GM12878 (cell line): ENCODE data around the gene GALK1. TPM values are rescaled to one million over a fixed set of nuclear protein-coding genes. Genes with fewer than 3 reads are reported as not detected.

Experiments
- ATAC-seq: fragments of 200-7000 bp; cut with Tn5 transposase; 3 replicates; pipeline ENCODE4 v1.9.1; 2020; ENCODE audit warnings: mild to moderate bottlenecking, moderate library complexity
- BruUV-seq: library from RNA; stranded (reverse); fragments of 400-500 nt; replicated peaks from 2 replicates; lab custom pipeline; 2021; lab: Mats Ljungman, UMichigan
- CTCF ChIA-PET: fragments of 300-600 bp; sonication (Branson Sonifier 250); formaldehyde crosslinking; extraction: SDS; loops from one replicate; lab custom pipeline; 2021; ENCODE audit warnings: inconsistent platforms; lab: Yijun Ruan, JAX
- POLR2A ChIA-PET: fragments of 350-600 bp; formaldehyde crosslinking; extraction: SDS; loops from one replicate; lab custom pipeline; 2021; ENCODE audit warnings: inconsistent platforms; lab: Charles Lee
- RAD21 ChIA-PET: fragments of 300-600 bp; sonication (Branson Sonifier 250); formaldehyde crosslinking; loops from one replicate; lab custom pipeline; 2023; ENCODE audit warnings: antibody characterized with exemption; ENCODE audit not compliant: unreplicated experiment; lab: Charles Lee
- SMC1A ChIA-PET: fragments of 300-600 bp; sonication (Branson Sonifier 250); formaldehyde crosslinking; loops from one replicate; lab custom pipeline; 2023; ENCODE audit not compliant: unreplicated experiment, uncharacterized antibody; lab: Charles Lee
- DNase-seq: peaks from one replicate; pipeline ENCODE4 v3.0.0-alpha.2; 2011; ENCODE audit warnings: low read depth, low spot score
- FAIRE-seq: peaks from 3 replicates; lab custom pipeline; 2011; peaks lifted over from hg19 to GRCh38; lab: Jason Lieb, UNC
- H2AFZ ChIP-seq: 2 replicates; pipeline ENCODE4 v1.6.0; 2011; ENCODE audit warnings: low read depth, low read length, control low read depth; ENCODE audit not compliant: control insufficient read depth
- H3K27ac ChIP-seq: 2 replicates; pipeline ENCODE4 v1.5.1; 2011; ENCODE audit warnings: control low read depth; ENCODE audit not compliant: control insufficient read depth, insufficient read depth
- H3K27me3 ChIP-seq, 2 experiments: replicated peaks in 1 of 2; 2 replicates each; pipeline versions ENCODE4 v1.6.0 to v1.6.1; 2011; ENCODE audit warnings: low read length in 1 of 2; ENCODE audit not compliant: control insufficient read depth in 2 of 2, insufficient read depth in 2 of 2
- H3K36me3 ChIP-seq, 2 experiments: 2 replicates each; pipeline ENCODE4 v1.5.1; 2011; ENCODE audit warnings: low read length in 1 of 2; ENCODE audit not compliant: control insufficient read depth in 2 of 2, insufficient read depth in 2 of 2
- H3K4me1 ChIP-seq: 2 replicates; pipeline ENCODE4 v1.6.1; 2011; ENCODE audit warnings: mild to moderate bottlenecking, low read length, moderate library complexity, mixed read lengths; ENCODE audit not compliant: control insufficient read depth, insufficient read depth
- H3K4me2 ChIP-seq: 2 replicates; pipeline ENCODE4 v1.6.0; 2011; ENCODE audit warnings: control low read depth; ENCODE audit not compliant: control insufficient read depth, insufficient read depth
- H3K4me3 ChIP-seq: fragments of 200-600 bp; sonication (generic); 2 replicates; pipeline ENCODE4 v1.5.1; 2016
- H3K79me2 ChIP-seq: 2 replicates; pipeline ENCODE4 v1.6.0; 2011; ENCODE audit warnings: low read length; ENCODE audit not compliant: control insufficient read depth, insufficient read depth
- H3K9ac ChIP-seq: 2 replicates; pipeline ENCODE4 v1.8.0; 2011; ENCODE audit warnings: low read length, control low read depth, mixed read lengths; ENCODE audit not compliant: control insufficient read depth, insufficient read depth
- H3K9me3 ChIP-seq: replicated peaks from 3 replicates; pipeline ENCODE4 v1.5.1; 2011; ENCODE audit warnings: mild to moderate bottlenecking, low read length; ENCODE audit not compliant: control insufficient read depth, insufficient read depth
- H4K20me1 ChIP-seq: 2 replicates; pipeline ENCODE4 v1.6.0; 2011; ENCODE audit not compliant: control insufficient read depth, insufficient read depth
- ASH2L ChIP-seq: fragments of 300-600, 200-600 bp; sonication (generic); IDR thresholded peaks from 2 replicates; pipeline ENCODE4 v1.6.1; 2017; ENCODE audit warnings: low read depth, mild to moderate bottlenecking, borderline replicate concordance
- CHD1 ChIP-seq: IDR thresholded peaks from 2 replicates; pipeline ENCODE4 v1.6.1; 2012; ENCODE audit warnings: low read depth, low read length, improper control_type of control experiment
- NFIC ChIP-seq: IDR thresholded peaks from 2 replicates; pipeline ENCODE4 v1.6.1; 2012; ENCODE audit warnings: low read depth, mild to moderate bottlenecking, inconsistent platforms, low read length, moderate library complexity
- PAX8 ChIP-seq: fragments of 450-650 bp; IDR thresholded peaks from 2 replicates; pipeline ENCODE4 v1.6.1; 2017; ENCODE audit warnings: mild to moderate bottlenecking, moderate library complexity
- RAD21 ChIP-seq: IDR thresholded peaks from 2 replicates; pipeline ENCODE4 v1.6.1; 2011; ENCODE audit warnings: mild to moderate bottlenecking, low read depth, low read length, moderate library complexity; ENCODE audit not compliant: insufficient read depth
- SIN3A ChIP-seq: IDR thresholded peaks from 2 replicates; pipeline ENCODE4 v1.6.1; 2012; ENCODE audit warnings: low read depth, low read length, improper control_type of control experiment
- SMAD1 ChIP-seq: fragments of 450-650 bp; IDR thresholded peaks from 2 replicates; pipeline ENCODE4 v1.6.1; 2018; ENCODE audit warnings: mild to moderate bottlenecking, low read depth; ENCODE audit not compliant: partially characterized antibody
- SMAD5 ChIP-seq: IDR thresholded peaks from 2 replicates; pipeline ENCODE4 v1.6.1; 2016; ENCODE audit warnings: antibody characterized with exemption, low read depth
- SMARCA5 ChIP-seq: fragments of 450-650 bp; IDR thresholded peaks from 2 replicates; pipeline ENCODE4 v1.6.1; 2017; ENCODE audit warnings: mild to moderate bottlenecking
- SP1 ChIP-seq: IDR thresholded peaks from one replicate; pipeline ENCODE4 v1.6.1; 2011; ENCODE audit warnings: low read depth, low read length
- SREBF1 ChIP-seq: IDR thresholded peaks from 2 replicates; pipeline ENCODE4 v1.6.1; 2012; ENCODE audit warnings: mild to moderate bottlenecking, low read length
- ZNF24 ChIP-seq: fragments of 450-650 bp; IDR thresholded peaks from 2 replicates; pipeline ENCODE4 v1.6.1; 2017; ENCODE audit warnings: antibody characterized with exemption, mild to moderate bottlenecking
- WGBS: methylation state at CpG from one replicate; pipeline ENCODE4 v1.1.6; 2016; ENCODE audit warnings: low lambda C conversion rate; ENCODE audit not compliant: insufficient replicate concordance, insufficient coverage; ENCODE audit errors: missing lambda C conversion rate; 5-methylcytosine and 5-hydroxymethylcytosine counted together
- in situ Hi-C: fragments of 300-500 bp; cut with MboI; formaldehyde crosslinking; loops from 9 replicates; pipeline ENCODE4 v1.14.3; 2018; ENCODE audit warnings: mixed read lengths
- intact Hi-C: fragments of 100-400 bp; cut with micrococcal nuclease; formaldehyde crosslinking; loops from one replicate; pipeline ENCODE4 v1.14.2; 2022; ENCODE audit not compliant: unreplicated experiment
- polyA plus RNA-seq, 11 experiments: library from polyadenylated mRNA; depleted of rRNA in 4 of 11; unstranded in 6 of 11; stranded (reverse) in 5 of 11; fragments of >200 nt; fragmentation: Nextera tagmentation in 4 of 11; fragmentation: Illumina TruSeq in 1 of 11; extraction: Ambion mirVana in 4 of 11; extraction: Trizol in 1 of 11; gene quantifications; 1 replicate in 1 of 11; 2 replicates in 10 of 11; pipeline versions ENCODE4 v1.2.1 to v1.2.3, GENCODE V29; 2011 to 2016; ENCODE audit warnings: inconsistent platforms in 2 of 11, missing spikeins in 2 of 11, low read depth in 1 of 11
- total RNA-seq, 4 experiments: library from RNA; depleted of rRNA in 3 of 4; stranded (reverse); fragments of >200 nt in 3 of 4; fragmentation: Illumina TruSeq in 1 of 4; extraction: Trizol in 1 of 4; gene quantifications; 2 replicates each; pipeline versions ENCODE4 v1.2.1 to v1.2.3, GENCODE V29; 2013 to 2021
- TF ChIP-seq, protein P1 (sequence below): fragments of 450-650 bp; IDR thresholded peaks from 2 replicates; pipeline ENCODE4 v1.6.1; 2016; ENCODE audit warnings: mild to moderate bottlenecking, moderate library complexity, borderline replicate concordance
- TF ChIP-seq, protein P2 (sequence below): fragments of 150-350 bp; IDR thresholded peaks from 2 replicates; pipeline ENCODE4 v1.6.1; 2014; ENCODE audit warnings: mild to moderate bottlenecking, low read depth, low read length
- TF ChIP-seq, protein P3 (sequence below): fragments of 450-650 bp; IDR thresholded peaks from 2 replicates; pipeline ENCODE4 v1.6.1; 2017; ENCODE audit warnings: mild to moderate bottlenecking, moderate library complexity

The GALK1 gene
- total and polyA plus RNA-seq, 10 of the 15 experiments (the other 5 are each of a cell fraction or from before 2014, with no cell fraction given): 0.21 to 43.8 (median 21.4) TPM

DNA sequence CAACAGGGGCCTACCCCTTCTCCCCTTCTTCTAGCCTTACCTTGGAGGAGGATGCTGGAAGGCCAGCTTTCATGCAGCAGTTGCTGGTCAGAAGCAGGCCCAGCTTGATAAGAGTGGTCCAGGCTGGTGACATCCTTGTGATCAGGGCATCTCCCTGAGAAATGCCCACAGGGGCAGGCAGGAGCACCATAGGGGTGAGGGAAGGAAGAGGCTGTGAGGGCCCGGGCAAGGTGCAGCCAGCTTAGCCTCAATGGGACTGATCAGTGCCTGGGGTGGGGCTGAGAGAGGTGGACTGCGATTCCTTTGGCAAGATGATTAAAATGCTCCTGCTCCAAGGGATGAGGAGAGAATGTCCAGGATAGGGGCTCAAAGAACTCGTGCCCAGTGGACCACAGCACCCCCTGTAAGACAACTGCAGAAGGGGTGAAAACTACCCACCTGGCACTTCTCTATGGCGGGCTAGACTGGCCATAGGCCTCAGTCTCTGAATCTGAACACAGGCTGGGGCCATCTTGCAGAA, 9.5 kb upstream of the GALK1 start:
- Histone ChIP-seq H4K20me1 (peaks cover 10% of the 10 kb centered on the region), H2AFZ (no peak overlapping the region), H3K9me3 (no peaks in the 10 kb centered on the region), H3K4me3 (no peak overlapping the region), H3K79me2 (peaks cover 29% of the 10 kb centered on the region), H3K36me3 (peaks cover 0 to 18% of the 10 kb centered on the region in 2 experiments), H3K27ac (no peak overlapping the region), H3K4me2 (no peak overlapping the region), H3K27me3 (no peaks in the 10 kb centered on the region), H3K9ac (no peak overlapping the region), H3K4me1 (no peaks in the 10 kb centered on the region; the same call in 1 of the 2 replicates)
- ATAC-seq: peak; percentile 1; the same call in 1 of the 3 replicates
- intact Hi-C loops (no loop called here), in situ Hi-C loops (no loop called here)
- CTCF ChIA-PET: interaction anchor here (1.0 to 5.4 kb wide), 4 partner anchors 9 to 87 kb away, joined by 4 to 32 read pairs (median 18); partner anchors contain the start of gene GALK1
- no peak for FAIRE-seq
- RAD21 ChIA-PET: no interaction called here
- 98% methylated on average over 4 of the region's 4 CpGs for WGBS
- SMC1A ChIA-PET: no interaction called here
- BruUV-seq: no TSS peak
- no peak for DNase-seq
- POLR2A ChIA-PET: interaction anchor here (1.2 to 5.3 kb wide), 3 partner anchors 9 to 21 kb away, joined by 3 to 40 read pairs (median 5); partner anchors contain the start of gene GALK1
- TF ChIP-seq NFIC: peak; percentile 2; the same call in 1 of the 2 replicates
- 0 out of 2 replicates have a peak, but pooled peaks have one; percentile 3 for TF ChIP-seq SMAD5
- no peak for TF ChIP-seq ASH2L
- no peak for TF ChIP-seq SP1
- TF ChIP-seq CHD1: no peak
- TF ChIP-seq RAD21: no peak
- TF ChIP-seq, protein P1, sequence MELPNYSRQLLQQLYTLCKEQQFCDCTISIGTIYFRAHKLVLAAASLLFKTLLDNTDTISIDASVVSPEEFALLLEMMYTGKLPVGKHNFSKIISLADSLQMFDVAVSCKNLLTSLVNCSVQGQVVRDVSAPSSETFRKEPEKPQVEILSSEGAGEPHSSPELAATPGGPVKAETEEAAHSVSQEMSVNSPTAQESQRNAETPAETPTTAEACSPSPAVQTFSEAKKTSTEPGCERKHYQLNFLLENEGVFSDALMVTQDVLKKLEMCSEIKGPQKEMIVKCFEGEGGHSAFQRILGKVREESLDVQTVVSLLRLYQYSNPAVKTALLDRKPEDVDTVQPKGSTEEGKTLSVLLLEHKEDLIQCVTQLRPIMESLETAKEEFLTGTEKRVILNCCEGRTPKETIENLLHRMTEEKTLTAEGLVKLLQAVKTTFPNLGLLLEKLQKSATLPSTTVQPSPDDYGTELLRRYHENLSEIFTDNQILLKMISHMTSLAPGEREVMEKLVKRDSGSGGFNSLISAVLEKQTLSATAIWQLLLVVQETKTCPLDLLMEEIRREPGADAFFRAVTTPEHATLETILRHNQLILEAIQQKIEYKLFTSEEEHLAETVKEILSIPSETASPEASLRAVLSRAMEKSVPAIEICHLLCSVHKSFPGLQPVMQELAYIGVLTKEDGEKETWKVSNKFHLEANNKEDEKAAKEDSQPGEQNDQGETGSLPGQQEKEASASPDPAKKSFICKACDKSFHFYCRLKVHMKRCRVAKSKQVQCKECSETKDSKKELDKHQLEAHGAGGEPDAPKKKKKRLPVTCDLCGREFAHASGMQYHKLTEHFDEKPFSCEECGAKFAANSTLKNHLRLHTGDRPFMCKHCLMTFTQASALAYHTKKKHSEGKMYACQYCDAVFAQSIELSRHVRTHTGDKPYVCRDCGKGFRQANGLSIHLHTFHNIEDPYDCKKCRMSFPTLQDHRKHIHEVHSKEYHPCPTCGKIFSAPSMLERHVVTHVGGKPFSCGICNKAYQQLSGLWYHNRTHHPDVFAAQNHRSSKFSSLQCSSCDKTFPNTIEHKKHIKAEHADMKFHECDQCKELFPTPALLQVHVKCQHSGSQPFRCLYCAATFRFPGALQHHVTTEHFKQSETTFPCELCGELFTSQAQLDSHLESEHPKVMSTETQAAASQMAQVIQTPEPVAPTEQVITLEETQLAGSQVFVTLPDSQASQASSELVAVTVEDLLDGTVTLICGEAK: no peak
- TF ChIP-seq, protein P2, sequence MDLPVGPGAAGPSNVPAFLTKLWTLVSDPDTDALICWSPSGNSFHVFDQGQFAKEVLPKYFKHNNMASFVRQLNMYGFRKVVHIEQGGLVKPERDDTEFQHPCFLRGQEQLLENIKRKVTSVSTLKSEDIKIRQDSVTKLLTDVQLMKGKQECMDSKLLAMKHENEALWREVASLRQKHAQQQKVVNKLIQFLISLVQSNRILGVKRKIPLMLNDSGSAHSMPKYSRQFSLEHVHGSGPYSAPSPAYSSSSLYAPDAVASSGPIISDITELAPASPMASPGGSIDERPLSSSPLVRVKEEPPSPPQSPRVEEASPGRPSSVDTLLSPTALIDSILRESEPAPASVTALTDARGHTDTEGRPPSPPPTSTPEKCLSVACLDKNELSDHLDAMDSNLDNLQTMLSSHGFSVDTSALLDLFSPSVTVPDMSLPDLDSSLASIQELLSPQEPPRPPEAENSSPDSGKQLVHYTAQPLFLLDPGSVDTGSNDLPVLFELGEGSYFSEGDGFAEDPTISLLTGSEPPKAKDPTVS: no peak
- TF ChIP-seq ZNF24: no peak
- no peak for TF ChIP-seq SMAD1
- TF ChIP-seq SMARCA5: no peak
- no peak for TF ChIP-seq SIN3A
- TF ChIP-seq PAX8: no peak
- TF ChIP-seq, protein P3, sequence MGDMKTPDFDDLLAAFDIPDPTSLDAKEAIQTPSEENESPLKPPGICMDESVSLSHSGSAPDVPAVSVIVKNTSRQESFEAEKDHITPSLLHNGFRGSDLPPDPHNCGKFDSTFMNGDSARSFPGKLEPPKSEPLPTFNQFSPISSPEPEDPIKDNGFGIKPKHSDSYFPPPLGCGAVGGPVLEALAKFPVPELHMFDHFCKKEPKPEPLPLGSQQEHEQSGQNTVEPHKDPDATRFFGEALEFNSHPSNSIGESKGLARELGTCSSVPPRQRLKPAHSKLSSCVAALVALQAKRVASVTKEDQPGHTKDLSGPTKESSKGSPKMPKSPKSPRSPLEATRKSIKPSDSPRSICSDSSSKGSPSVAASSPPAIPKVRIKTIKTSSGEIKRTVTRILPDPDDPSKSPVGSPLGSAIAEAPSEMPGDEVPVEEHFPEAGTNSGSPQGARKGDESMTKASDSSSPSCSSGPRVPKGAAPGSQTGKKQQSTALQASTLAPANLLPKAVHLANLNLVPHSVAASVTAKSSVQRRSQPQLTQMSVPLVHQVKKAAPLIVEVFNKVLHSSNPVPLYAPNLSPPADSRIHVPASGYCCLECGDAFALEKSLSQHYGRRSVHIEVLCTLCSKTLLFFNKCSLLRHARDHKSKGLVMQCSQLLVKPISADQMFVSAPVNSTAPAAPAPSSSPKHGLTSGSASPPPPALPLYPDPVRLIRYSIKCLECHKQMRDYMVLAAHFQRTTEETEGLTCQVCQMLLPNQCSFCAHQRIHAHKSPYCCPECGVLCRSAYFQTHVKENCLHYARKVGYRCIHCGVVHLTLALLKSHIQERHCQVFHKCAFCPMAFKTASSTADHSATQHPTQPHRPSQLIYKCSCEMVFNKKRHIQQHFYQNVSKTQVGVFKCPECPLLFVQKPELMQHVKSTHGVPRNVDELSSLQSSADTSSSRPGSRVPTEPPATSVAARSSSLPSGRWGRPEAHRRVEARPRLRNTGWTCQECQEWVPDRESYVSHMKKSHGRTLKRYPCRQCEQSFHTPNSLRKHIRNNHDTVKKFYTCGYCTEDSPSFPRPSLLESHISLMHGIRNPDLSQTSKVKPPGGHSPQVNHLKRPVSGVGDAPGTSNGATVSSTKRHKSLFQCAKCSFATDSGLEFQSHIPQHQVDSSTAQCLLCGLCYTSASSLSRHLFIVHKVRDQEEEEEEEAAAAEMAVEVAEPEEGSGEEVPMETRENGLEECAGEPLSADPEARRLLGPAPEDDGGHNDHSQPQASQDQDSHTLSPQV: no peak
- TF ChIP-seq SREBF1: no peak
